Esophagus squamous epithelium (tissue), 5 donors: ENCODE measurements around the gene DES. TPM values are rescaled to one million over a fixed set of nuclear protein-coding genes. Genes with fewer than 3 reads are reported as not detected.

Experiments
- DNase-seq: peaks from one replicate; lab custom pipeline; 2025; lab: John Stamatoyannopoulos, UW
- H3K27ac ChIP-seq, 4 donors: fragments of 200-600 bp; sonication (generic); one replicate each; pipeline ENCODE4 v1.5.1; 2016 to 2019; ENCODE audit warnings: mild to moderate bottlenecking in 1 of 4
- H3K27me3 ChIP-seq, 4 donors: fragments of 200-600 bp; sonication (generic); 1 replicate in 3 of 4; 2 replicates in 1 of 4; pipeline versions ENCODE4 v1.5.1 to v1.6.0; 2017 to 2021; ENCODE audit warnings: antibody characterized with exemption in 1 of 4
- H3K36me3 ChIP-seq, 3 donors: fragments of 200-600 bp; sonication (generic); one replicate each; pipeline ENCODE4 v1.5.1; 2016 to 2019
- H3K4me1 ChIP-seq, 3 donors: fragments of 200-600 bp; sonication (generic); one replicate each; pipeline ENCODE4 v1.5.1; 2017 to 2019
- H3K4me3 ChIP-seq, 4 donors: fragments of 200-600 bp; sonication (generic); 1 replicate in 3 of 4; 2 replicates in 1 of 4; pipeline ENCODE4 v1.5.1; 2016 to 2019; ENCODE audit warnings: mild to moderate bottlenecking in 2 of 4, moderate library complexity in 1 of 4
- H3K9me3 ChIP-seq, 3 donors: fragments of 200-600 bp; sonication (generic); one replicate each; pipeline ENCODE4 v1.5.1; 2016 to 2019
- CTCF ChIP-seq, 6 experiments: fragments of 450-650 bp in 4 of 6; fragments of 200-600 bp in 2 of 6; sonication (generic) in 2 of 6; IDR thresholded peaks; one replicate each; pipeline ENCODE4 v1.5.1; 2016 to 2019; ENCODE audit warnings: antibody characterized with exemption in 6 of 6, mild to moderate bottlenecking in 4 of 6, moderate library complexity in 4 of 6
- POLR2A ChIP-seq, 4 donors: fragments of 450-650 bp; IDR thresholded peaks; one replicate each; pipeline ENCODE4 v1.6.1; 2017; ENCODE audit warnings: antibody characterized with exemption in 4 of 4, mild to moderate bottlenecking in 4 of 4, moderate library complexity in 3 of 4
- WGBS, 2 donors: methylation state at CpG; one replicate each; pipeline ENCODE4 v1.1.5; 2018; 5-methylcytosine and 5-hydroxymethylcytosine counted together
- intact Hi-C: fragments of 100-400 bp; cut with DNase I; formaldehyde crosslinking; loops from one replicate; pipeline ENCODE4 v1.15.0; 2022
- total RNA-seq, 4 donors: library from RNA; depleted of rRNA; stranded (reverse); fragments of >200 nt; gene quantifications; one replicate each; pipeline ENCODE4 v1.1.0, GENCODE V29; 2016
- donor health status: DM: yes; HTN: yes; CAD: no.

The DES gene
- total RNA-seq, 4 donors from 2014 or later, result 120 to 2,698 (median 303) TPM

DNA sequence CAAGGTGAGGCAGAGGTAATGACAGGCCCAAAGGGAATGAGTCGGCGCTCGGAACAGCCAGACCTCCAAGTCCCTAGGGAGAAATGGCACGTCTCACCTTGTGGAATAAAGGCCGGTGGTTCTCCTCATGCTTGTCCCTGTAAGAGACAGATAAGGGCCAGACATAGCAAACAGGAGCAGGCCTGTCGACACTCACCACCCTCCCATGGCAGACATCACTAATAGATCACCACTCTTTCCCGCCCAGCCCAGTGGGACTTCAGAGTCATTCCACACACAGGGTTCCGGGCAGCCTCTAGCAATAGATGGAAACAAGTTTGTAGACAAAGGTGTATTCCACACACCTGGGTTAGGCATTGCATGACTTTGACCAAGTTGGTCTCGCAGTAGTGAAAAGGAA lies 36.7 kb upstream of the DES start:
- peaks cover 19 to 100% (median 30%) of the 10 kb centered on the region in 3 donors for H3K36me3 ChIP-seq
- H3K27me3 ChIP-seq, result no peaks in the 10 kb centered on the region
- no peak for DNase-seq
- TF ChIP-seq POLR2A (IDR thresholded peaks at IDR 0.05) (no peak), CTCF (IDR thresholded peaks at IDR 0.05) (no peak)
- no peak overlapping the region for H3K4me3 ChIP-seq
- H3K9me3 ChIP-seq, result no peaks in the 10 kb centered on the region
- 79 to 80% methylated on average over 1 to 8 of the region's 9 CpGs for WGBS, 2 donors
- no peak overlapping the region for H3K27ac ChIP-seq
- intact Hi-C loops, result no loop called here
- H3K4me1 ChIP-seq, result peaks cover 2 to 16% (median 9%) of the 10 kb centered on the region in 3 donors

DNA sequence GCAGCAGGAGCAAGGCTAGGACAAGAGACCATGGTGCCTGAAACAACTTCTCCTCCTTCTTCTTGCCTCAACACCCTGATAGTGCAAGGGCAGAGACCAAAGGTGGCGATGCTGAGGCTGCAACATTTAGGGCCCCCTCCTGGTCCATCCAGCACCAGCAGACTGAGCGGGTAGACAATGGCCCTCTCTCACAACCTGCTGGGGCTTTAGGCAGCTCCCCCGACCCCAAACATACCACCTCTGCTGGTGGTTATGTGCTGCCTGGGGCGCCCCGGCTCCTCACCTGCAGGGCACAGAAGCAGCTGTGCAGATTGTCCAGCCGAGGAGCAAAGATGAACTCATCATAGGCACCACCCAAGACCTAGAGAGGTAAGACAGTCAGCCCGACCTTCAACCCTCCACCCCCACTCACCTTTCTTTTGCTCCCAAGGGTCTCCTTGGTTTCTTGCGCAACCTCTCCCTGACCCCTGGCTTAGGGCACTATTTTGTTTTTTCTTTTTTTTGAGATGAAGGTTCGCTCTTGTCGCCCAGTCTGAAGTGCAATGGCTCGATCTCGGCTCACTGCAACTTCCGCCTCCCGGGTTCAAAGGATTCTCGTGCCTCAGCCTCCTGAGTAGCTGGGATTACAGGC lies 34.0 kb upstream of the DES start:
- TF ChIP-seq POLR2A (IDR thresholded peaks at IDR 0.05) (no peak), CTCF (IDR thresholded peaks at IDR 0.05) (no peak)
- intact Hi-C loops, result no loop called here
- no peaks in the 10 kb centered on the region for H3K9me3 ChIP-seq
- no peak overlapping the region for H3K27ac ChIP-seq
- no peak for DNase-seq
- WGBS, 2 donors, result 80 to 86% methylated on average over 6 to 15 of the region's 15 CpGs
- no peak overlapping the region for H3K4me3 ChIP-seq
- H3K27me3 ChIP-seq, result no peaks in the 10 kb centered on the region
- peaks cover 8 to 30% (median 19%) of the 10 kb centered on the region in 3 donors for H3K4me1 ChIP-seq
- peaks cover 21 to 76% (median 31%) of the 10 kb centered on the region in 3 donors for H3K36me3 ChIP-seq

- 65 to 73% methylated on average over 2 of the region's 2 CpGs for WGBS, 2 donors
- peaks cover 21 to 69% (median 31%) of the 10 kb centered on the region in 3 donors for H3K36me3 ChIP-seq
- intact Hi-C loops, result no loop called here
- peaks cover 8 to 30% (median 19%) of the 10 kb centered on the region in 3 donors for H3K4me1 ChIP-seq
- TF ChIP-seq CTCF (IDR thresholded peaks at IDR 0.05), result no peak
- TF ChIP-seq POLR2A (IDR thresholded peaks at IDR 0.05), result no peak
- no peak overlapping the region for H3K4me3 ChIP-seq
- no peak for DNase-seq
- no peaks in the 10 kb centered on the region for H3K27me3 ChIP-seq
- H3K9me3 ChIP-seq, result no peaks in the 10 kb centered on the region
- H3K27ac ChIP-seq, result peak overlapping the region in 3 of 4 donors; percentile 38 to 70 (median 60)
These were observed 33.3 kb upstream of the DES start for GRCh38 chr2:219384859-219385258.

- H3K27me3 ChIP-seq, result no peaks in the 10 kb centered on the region
- intact Hi-C loops, result no loop called here
- no peak for DNase-seq
- 90 to 97% methylated on average over 6 to 9 of the region's 19 CpGs for WGBS, 2 donors
- H3K4me3 ChIP-seq, result peak overlapping the region in 1 of 4 donors; percentile 95
- no peaks in the 10 kb centered on the region for H3K9me3 ChIP-seq
- no peak for TF ChIP-seq CTCF (IDR thresholded peaks at IDR 0.05)
- TF ChIP-seq POLR2A (IDR thresholded peaks at IDR 0.05), result no peak
- H3K27ac ChIP-seq, result peak overlapping the region in 2 of 4 donors; percentile 98
- peaks cover 8 to 30% (median 19%) of the 10 kb centered on the region in 3 donors for H3K4me1 ChIP-seq
- H3K36me3 ChIP-seq, result peaks cover 14 to 57% (median 29%) of the 10 kb centered on the region in 3 donors
These were observed 32.1 kb upstream of the DES start for GRCh38 chr2:219385958-219386520.
